WTC11 (cell line): ENCODE data around the gene BMPR2. TPM values are rescaled to one million over a fixed set of nuclear protein-coding genes. Genes with fewer than 3 reads are reported as not detected.

Experiments
- ATAC-seq: fragments of 200-7000 bp; cut with Tn5 transposase; 2 replicates; pipeline ENCODE4 v1.10.0; 2021; ENCODE audit warnings: mild to moderate bottlenecking, moderate library complexity
- CTCF ChIA-PET: fragments of 300-600 bp; sonication (Branson Sonifier 250); formaldehyde crosslinking; loops from one replicate; lab custom pipeline; 2021; ENCODE audit warnings: antibody characterized with exemption; lab: Charles Lee
- POLR2A ChIA-PET: fragments of 350-600 bp; sonication (Branson Sonifier 250); formaldehyde crosslinking; loops from one replicate; lab custom pipeline; 2021; ENCODE audit warnings: antibody characterized with exemption; lab: Charles Lee
- DNase-seq: peaks from one replicate; pipeline ENCODE4 v3.0.0; 2021; ENCODE audit warnings: low spot score
- H3K27ac Mint-ChIP-seq: 2 replicates; pipeline ENCODE4 v1.8.0; 2021; ENCODE audit warnings: mixed read lengths
- H3K27me3 Mint-ChIP-seq: 2 replicates; pipeline ENCODE4 v1.8.0; 2021; ENCODE audit warnings: low read depth, mild to moderate bottlenecking, moderate library complexity, mixed read lengths
- H3K36me3 Mint-ChIP-seq: 2 replicates; pipeline ENCODE4 v1.8.0; 2021; ENCODE audit warnings: mixed read lengths
- H3K4me1 Mint-ChIP-seq: 2 replicates; pipeline ENCODE4 v1.8.0; 2022; ENCODE audit warnings: mixed read lengths
- H3K4me3 Mint-ChIP-seq: 2 replicates; pipeline ENCODE4 v1.8.0; 2021; ENCODE audit warnings: mild to moderate bottlenecking, moderate library complexity, mixed read lengths
- H3K9me3 Mint-ChIP-seq: 2 replicates; pipeline ENCODE4 v1.8.0; 2021; ENCODE audit warnings: mixed read lengths
- CREB1 ChIP-seq: sonication (generic); formaldehyde crosslinking; IDR thresholded peaks from 2 replicates; pipeline ENCODE4 v1.8.0; 2023; ENCODE audit warnings: mild to moderate bottlenecking, missing genetic modification reagents
- EMX1 ChIP-seq: fragments of 250-450 bp; sonication (Bioruptor Pico); IDR thresholded peaks from 2 replicates; pipeline ENCODE4 v1.8.0; 2021; ENCODE audit warnings: mild to moderate bottlenecking
- ESRRA ChIP-seq: sonication (generic); formaldehyde crosslinking; IDR thresholded peaks from 2 replicates; pipeline ENCODE4 v1.8.1; 2022; ENCODE audit warnings: mild to moderate bottlenecking, missing genetic modification reagents, borderline replicate concordance
- FOXP1 ChIP-seq: sonication (generic); formaldehyde crosslinking; IDR thresholded peaks from 2 replicates; pipeline ENCODE4 v1.8.0; 2022; ENCODE audit warnings: missing genetic modification reagents, mild to moderate bottlenecking, moderate library complexity, borderline replicate concordance
- JAZF1 ChIP-seq: fragments of 250-450 bp; sonication (Bioruptor Pico); IDR thresholded peaks from 2 replicates; pipeline ENCODE4 v1.9.0; 2021; ENCODE audit warnings: moderate library complexity, mild to moderate bottlenecking, inconsistent platforms
- MYBL2 ChIP-seq: sonication (generic); formaldehyde crosslinking; IDR thresholded peaks from 2 replicates; pipeline ENCODE4 v1.8.1; 2023; ENCODE audit warnings: mild to moderate bottlenecking, moderate library complexity, missing genetic modification reagents
- NFE2L1 ChIP-seq: sonication (generic); formaldehyde crosslinking; IDR thresholded peaks from 2 replicates; pipeline ENCODE4 v1.8.1; 2023; ENCODE audit warnings: missing genetic modification reagents
- NR1H2 ChIP-seq: sonication (generic); formaldehyde crosslinking; IDR thresholded peaks from 2 replicates; pipeline ENCODE4 v1.9.0; 2021; ENCODE audit warnings: mild to moderate bottlenecking, moderate library complexity, missing genetic modification reagents
- SMAD4 ChIP-seq: sonication (generic); formaldehyde crosslinking; IDR thresholded peaks from 2 replicates; pipeline ENCODE4 v1.8.0; 2022; ENCODE audit warnings: mild to moderate bottlenecking, missing genetic modification reagents
- SP1 ChIP-seq: sonication (generic); formaldehyde crosslinking; conservative IDR thresholded peaks from 2 replicates; pipeline ENCODE4 v1.8.1; 2022; ENCODE audit warnings: missing genetic modification reagents
- TCF7 ChIP-seq: sonication (generic); formaldehyde crosslinking; IDR thresholded peaks from 2 replicates; pipeline ENCODE4 v1.8.0; 2022; ENCODE audit warnings: mild to moderate bottlenecking, low read depth, missing genetic modification reagents, moderate library complexity
- ZNF121 ChIP-seq: sonication (generic); formaldehyde crosslinking; IDR thresholded peaks from 2 replicates; pipeline ENCODE4 v1.8.0; 2023; ENCODE audit warnings: missing genetic modification reagents
- ZNF138 ChIP-seq: sonication (generic); formaldehyde crosslinking; conservative IDR thresholded peaks from 2 replicates; pipeline ENCODE4 v1.8.1; 2022; ENCODE audit warnings: mild to moderate bottlenecking, moderate library complexity, missing genetic modification reagents
- ZNF219 ChIP-seq: sonication (generic); formaldehyde crosslinking; IDR thresholded peaks from 2 replicates; pipeline ENCODE4 v1.8.0; 2023; ENCODE audit warnings: missing genetic modification reagents, mild to moderate bottlenecking, borderline replicate concordance
- ZNF232 ChIP-seq: sonication (generic); formaldehyde crosslinking; IDR thresholded peaks from 2 replicates; pipeline ENCODE4 v1.8.0; 2022; ENCODE audit warnings: mild to moderate bottlenecking, missing genetic modification reagents
- ZNF317 ChIP-seq: sonication (generic); formaldehyde crosslinking; IDR thresholded peaks from 2 replicates; pipeline ENCODE4 v1.8.1; 2023; ENCODE audit warnings: low read depth, mild to moderate bottlenecking, moderate library complexity, missing genetic modification reagents, borderline replicate concordance
- ZNF416 ChIP-seq: fragments of 250-450 bp; sonication (Bioruptor Pico); IDR thresholded peaks from 2 replicates; pipeline ENCODE4 v1.9.0; 2021; ENCODE audit warnings: mild to moderate bottlenecking, inconsistent platforms
- total RNA-seq: library from RNA; stranded (reverse); gene quantifications from 3 replicates; pipeline ENCODE4 v1.2.3, GENCODE V29; 2021
- TF ChIP-seq, protein P1 (sequence below): sonication (generic); formaldehyde crosslinking; IDR thresholded peaks from 2 replicates; pipeline ENCODE4 v1.8.0; 2022; ENCODE audit warnings: mild to moderate bottlenecking, missing genetic modification reagents
- TF ChIP-seq, protein P2 (sequence below): fragments of 250-450 bp; sonication (Bioruptor Pico); IDR thresholded peaks from 2 replicates; pipeline ENCODE4 v1.8.0; 2021; ENCODE audit warnings: mild to moderate bottlenecking
- TF ChIP-seq, protein P3 (sequence below): sonication (generic); formaldehyde crosslinking; IDR thresholded peaks from 2 replicates; pipeline ENCODE4 v1.8.0; 2022; ENCODE audit warnings: mild to moderate bottlenecking, missing genetic modification reagents
- TF ChIP-seq, protein P4 (sequence below): sonication (generic); formaldehyde crosslinking; IDR thresholded peaks from 2 replicates; pipeline ENCODE4 v1.8.1; 2023; ENCODE audit warnings: mild to moderate bottlenecking, missing genetic modification reagents, borderline replicate concordance
- TF ChIP-seq, protein P5 (sequence below): fragments of 250-450 bp; sonication (Bioruptor Pico); IDR thresholded peaks from 2 replicates; pipeline ENCODE4 v1.9.0; 2021; ENCODE audit warnings: mild to moderate bottlenecking

Gene BMPR2
- total RNA-seq, 1 experiment from 2014 or later: 22.1 TPM

DNA sequence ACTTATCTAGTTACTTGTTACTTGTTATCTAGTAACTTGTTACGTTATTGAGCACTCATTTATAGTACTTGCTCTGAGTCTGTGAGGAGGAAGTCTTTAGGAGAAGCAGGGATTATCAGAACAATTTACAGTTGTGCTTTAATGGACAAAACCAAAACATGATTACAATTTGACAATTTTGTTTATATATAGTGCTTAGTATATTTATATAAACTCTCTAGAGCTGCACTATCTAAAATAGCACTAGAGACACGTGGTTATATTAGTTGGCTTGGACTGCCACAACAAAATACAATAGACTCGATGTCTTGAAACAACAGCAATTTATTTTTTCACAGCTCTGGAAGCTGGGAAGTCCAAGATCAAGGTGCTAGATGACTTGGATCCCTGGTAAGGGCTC is 78.4 kb downstream of the BMPR2 start:
- Mint-ChIP-seq H3K4me3 (no peak overlapping the region), H3K27me3 (no peaks in the 10 kb centered on the region), H3K9me3 (peaks cover 23% of the 10 kb centered on the region), H3K4me1 (no peaks in the 10 kb centered on the region), H3K36me3 (peaks cover 15% of the 10 kb centered on the region), H3K27ac (peak overlapping the region; percentile 27; the same call in 1 of the 2 replicates)
- POLR2A ChIA-PET: no interaction called here
- TF ChIP-seq NR1H2 (CRISPR knock-in tag): no peak
- TF ChIP-seq NFE2L1 (CRISPR knock-in tag): no peak
- no peak for TF ChIP-seq ZNF317
- TF ChIP-seq MYBL2 (CRISPR knock-in tag): no peak
- no peak for TF ChIP-seq ZNF219 (CRISPR knock-in tag)
- no peak for TF ChIP-seq ZNF232 (CRISPR knock-in tag)
- no peak for TF ChIP-seq ZNF138 (CRISPR knock-in tag)
- no peak for TF ChIP-seq TCF7
- ATAC-seq: no peak
- no peak for DNase-seq
- CTCF ChIA-PET: interaction anchor here (0.6 kb wide), 1 partner anchor 174 kb away, joined by 3 read pairs; no protein-coding TSS in a partner anchor

DNA sequence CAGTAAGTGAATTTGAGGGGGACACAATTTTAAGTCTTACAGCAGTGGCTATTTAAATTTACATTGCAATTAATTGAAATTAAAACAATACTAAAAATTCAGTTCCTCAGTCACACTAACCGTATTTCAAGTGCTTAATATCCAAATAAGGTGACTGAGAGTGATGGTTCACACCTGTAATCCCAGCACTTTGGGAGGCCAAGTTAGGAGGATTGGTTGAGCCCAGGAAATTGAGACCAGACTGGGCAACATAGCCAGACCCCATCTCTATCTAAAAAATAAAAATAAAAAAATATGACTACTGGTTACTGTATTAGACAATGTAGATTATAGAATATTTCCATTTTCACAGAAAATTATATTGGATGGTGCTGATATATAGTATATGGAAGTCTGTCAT is 79.0 kb downstream of the BMPR2 start:
- peak; percentile 25; the same call in 1 of the 2 replicates for TF ChIP-seq ZNF121
- TF ChIP-seq, protein P1, sequence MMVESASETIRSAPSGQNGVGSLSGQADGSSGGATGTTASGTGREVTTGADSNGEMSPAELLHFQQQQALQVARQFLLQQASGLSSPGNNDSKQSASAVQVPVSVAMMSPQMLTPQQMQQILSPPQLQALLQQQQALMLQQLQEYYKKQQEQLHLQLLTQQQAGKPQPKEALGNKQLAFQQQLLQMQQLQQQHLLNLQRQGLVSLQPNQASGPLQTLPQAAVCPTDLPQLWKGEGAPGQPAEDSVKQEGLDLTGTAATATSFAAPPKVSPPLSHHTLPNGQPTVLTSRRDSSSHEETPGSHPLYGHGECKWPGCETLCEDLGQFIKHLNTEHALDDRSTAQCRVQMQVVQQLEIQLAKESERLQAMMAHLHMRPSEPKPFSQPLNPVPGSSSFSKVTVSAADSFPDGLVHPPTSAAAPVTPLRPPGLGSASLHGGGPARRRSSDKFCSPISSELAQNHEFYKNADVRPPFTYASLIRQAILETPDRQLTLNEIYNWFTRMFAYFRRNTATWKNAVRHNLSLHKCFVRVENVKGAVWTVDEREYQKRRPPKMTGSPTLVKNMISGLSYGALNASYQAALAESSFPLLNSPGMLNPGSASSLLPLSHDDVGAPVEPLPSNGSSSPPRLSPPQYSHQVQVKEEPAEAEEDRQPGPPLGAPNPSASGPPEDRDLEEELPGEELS (CRISPR knock-in tag): no peak
- Mint-ChIP-seq H3K9me3 (peaks cover 26% of the 10 kb centered on the region), H3K4me3 (no peak overlapping the region), H3K27ac (no peak overlapping the region), H3K4me1 (no peaks in the 10 kb centered on the region), H3K36me3 (peaks cover 12% of the 10 kb centered on the region), H3K27me3 (no peaks in the 10 kb centered on the region)
- no peak for DNase-seq
- ChIA-PET CTCF (no interaction called here), POLR2A (no interaction called here)
- ATAC-seq: no peak

DNA sequence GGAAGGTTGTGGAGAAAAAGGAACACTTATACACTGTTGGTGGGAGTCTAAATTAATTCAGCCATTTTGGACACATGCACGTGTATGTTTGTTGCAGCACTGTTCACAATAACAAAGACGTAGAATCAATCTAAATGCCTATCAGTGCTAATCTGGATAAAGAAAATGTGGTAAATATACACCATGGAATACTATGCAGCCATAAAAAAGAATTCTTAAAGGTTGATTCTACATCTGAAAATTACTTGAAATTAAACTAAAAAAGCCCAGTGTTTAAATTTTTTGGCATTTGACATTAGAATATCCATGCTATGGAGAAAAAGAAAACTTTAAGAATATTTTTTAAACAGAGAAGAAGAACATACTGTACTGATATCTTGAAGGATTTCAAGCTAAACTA is 84.0 kb downstream of the BMPR2 start:
- Mint-ChIP-seq H3K4me3 (no peak overlapping the region), H3K27me3 (no peaks in the 10 kb centered on the region), H3K36me3 (peaks cover 5% of the 10 kb centered on the region), H3K27ac (no peak overlapping the region), H3K4me1 (0 out of 2 replicates have a peak, but pooled peaks cover 3% of the 10 kb centered on the region), H3K9me3 (peaks cover 9% of the 10 kb centered on the region)
- ATAC-seq: no peak
- ChIA-PET POLR2A (no interaction called here), CTCF (no interaction called here)
- TF ChIP-seq, protein P2, sequence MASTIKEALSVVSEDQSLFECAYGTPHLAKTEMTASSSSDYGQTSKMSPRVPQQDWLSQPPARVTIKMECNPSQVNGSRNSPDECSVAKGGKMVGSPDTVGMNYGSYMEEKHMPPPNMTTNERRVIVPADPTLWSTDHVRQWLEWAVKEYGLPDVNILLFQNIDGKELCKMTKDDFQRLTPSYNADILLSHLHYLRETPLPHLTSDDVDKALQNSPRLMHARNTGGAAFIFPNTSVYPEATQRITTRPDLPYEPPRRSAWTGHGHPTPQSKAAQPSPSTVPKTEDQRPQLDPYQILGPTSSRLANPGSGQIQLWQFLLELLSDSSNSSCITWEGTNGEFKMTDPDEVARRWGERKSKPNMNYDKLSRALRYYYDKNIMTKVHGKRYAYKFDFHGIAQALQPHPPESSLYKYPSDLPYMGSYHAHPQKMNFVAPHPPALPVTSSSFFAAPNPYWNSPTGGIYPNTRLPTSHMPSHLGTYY (CRISPR knock-in tag): no peak
- TF ChIP-seq, protein P3, sequence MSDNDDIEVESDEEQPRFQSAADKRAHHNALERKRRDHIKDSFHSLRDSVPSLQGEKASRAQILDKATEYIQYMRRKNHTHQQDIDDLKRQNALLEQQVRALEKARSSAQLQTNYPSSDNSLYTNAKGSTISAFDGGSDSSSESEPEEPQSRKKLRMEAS: no peak
- TF ChIP-seq ESRRA (CRISPR knock-in tag): no peak
- no peak for DNase-seq

DNA sequence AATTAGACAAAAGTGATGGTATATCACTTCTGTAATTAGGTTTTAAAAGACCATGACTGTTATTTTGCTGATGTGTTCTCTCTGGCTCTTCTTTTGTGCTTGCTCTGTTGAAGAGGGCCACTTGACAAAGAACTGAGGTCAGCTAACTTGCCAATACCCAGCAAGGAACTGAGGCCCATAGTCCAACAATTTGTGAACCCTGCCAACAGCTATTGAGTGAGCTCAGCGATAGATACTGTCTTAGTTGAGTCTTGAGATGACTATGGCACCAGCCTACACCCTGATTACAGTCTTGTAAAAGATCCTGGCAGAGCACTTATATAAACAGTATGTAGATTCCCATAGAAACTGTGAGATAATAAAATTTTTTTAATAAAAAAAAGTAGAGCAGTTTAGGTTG is 103.0 kb downstream of the BMPR2 start:
- ATAC-seq: no peak
- no peak for DNase-seq
- no peaks in the 10 kb centered on the region for H3K4me1 Mint-ChIP-seq
- ChIA-PET CTCF (no interaction called here), POLR2A (no interaction called here)
- no peak overlapping the region for H3K27ac Mint-ChIP-seq
- H3K4me3 Mint-ChIP-seq: no peak overlapping the region
- H3K27me3 Mint-ChIP-seq: no peaks in the 10 kb centered on the region
- peaks cover 12% of the 10 kb centered on the region for H3K36me3 Mint-ChIP-seq
- no peaks in the 10 kb centered on the region for H3K9me3 Mint-ChIP-seq
- TF ChIP-seq, protein P4, sequence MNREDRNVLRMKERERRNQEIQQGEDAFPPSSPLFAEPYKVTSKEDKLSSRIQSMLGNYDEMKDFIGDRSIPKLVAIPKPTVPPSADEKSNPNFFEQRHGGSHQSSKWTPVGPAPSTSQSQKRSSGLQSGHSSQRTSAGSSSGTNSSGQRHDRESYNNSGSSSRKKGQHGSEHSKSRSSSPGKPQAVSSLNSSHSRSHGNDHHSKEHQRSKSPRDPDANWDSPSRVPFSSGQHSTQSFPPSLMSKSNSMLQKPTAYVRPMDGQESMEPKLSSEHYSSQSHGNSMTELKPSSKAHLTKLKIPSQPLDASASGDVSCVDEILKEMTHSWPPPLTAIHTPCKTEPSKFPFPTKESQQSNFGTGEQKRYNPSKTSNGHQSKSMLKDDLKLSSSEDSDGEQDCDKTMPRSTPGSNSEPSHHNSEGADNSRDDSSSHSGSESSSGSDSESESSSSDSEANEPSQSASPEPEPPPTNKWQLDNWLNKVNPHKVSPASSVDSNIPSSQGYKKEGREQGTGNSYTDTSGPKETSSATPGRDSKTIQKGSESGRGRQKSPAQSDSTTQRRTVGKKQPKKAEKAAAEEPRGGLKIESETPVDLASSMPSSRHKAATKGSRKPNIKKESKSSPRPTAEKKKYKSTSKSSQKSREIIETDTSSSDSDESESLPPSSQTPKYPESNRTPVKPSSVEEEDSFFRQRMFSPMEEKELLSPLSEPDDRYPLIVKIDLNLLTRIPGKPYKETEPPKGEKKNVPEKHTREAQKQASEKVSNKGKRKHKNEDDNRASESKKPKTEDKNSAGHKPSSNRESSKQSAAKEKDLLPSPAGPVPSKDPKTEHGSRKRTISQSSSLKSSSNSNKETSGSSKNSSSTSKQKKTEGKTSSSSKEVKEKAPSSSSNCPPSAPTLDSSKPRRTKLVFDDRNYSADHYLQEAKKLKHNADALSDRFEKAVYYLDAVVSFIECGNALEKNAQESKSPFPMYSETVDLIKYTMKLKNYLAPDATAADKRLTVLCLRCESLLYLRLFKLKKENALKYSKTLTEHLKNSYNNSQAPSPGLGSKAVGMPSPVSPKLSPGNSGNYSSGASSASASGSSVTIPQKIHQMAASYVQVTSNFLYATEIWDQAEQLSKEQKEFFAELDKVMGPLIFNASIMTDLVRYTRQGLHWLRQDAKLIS: no peak
- TF ChIP-seq EMX1 (CRISPR knock-in tag): no peak
- TF ChIP-seq, protein P5, sequence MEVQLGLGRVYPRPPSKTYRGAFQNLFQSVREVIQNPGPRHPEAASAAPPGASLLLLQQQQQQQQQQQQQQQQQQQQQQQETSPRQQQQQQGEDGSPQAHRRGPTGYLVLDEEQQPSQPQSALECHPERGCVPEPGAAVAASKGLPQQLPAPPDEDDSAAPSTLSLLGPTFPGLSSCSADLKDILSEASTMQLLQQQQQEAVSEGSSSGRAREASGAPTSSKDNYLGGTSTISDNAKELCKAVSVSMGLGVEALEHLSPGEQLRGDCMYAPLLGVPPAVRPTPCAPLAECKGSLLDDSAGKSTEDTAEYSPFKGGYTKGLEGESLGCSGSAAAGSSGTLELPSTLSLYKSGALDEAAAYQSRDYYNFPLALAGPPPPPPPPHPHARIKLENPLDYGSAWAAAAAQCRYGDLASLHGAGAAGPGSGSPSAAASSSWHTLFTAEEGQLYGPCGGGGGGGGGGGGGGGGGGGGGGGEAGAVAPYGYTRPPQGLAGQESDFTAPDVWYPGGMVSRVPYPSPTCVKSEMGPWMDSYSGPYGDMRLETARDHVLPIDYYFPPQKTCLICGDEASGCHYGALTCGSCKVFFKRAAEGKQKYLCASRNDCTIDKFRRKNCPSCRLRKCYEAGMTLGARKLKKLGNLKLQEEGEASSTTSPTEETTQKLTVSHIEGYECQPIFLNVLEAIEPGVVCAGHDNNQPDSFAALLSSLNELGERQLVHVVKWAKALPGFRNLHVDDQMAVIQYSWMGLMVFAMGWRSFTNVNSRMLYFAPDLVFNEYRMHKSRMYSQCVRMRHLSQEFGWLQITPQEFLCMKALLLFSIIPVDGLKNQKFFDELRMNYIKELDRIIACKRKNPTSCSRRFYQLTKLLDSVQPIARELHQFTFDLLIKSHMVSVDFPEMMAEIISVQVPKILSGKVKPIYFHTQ: no peak
- no peak for TF ChIP-seq SP1
- TF ChIP-seq FOXP1 (CRISPR knock-in tag): no peak
- TF ChIP-seq ZNF416 (CRISPR knock-in tag): no peak
- no peak for TF ChIP-seq JAZF1
- TF ChIP-seq CREB1 (CRISPR knock-in tag): no peak
- TF ChIP-seq SMAD4: no peak
